Measurements from ENCODE around the gene EHBP1L1. TPM values are rescaled to one million over a fixed set of nuclear protein-coding genes. Genes with fewer than 3 reads are reported as not detected.

Gene EHBP1L1
- total and polyA plus RNA-seq, 2 of the 13 experiments (the other 11 are each of a cell fraction or from before 2014, with no cell fraction given) = 8.3 to 10.6 TPM

DNA sequence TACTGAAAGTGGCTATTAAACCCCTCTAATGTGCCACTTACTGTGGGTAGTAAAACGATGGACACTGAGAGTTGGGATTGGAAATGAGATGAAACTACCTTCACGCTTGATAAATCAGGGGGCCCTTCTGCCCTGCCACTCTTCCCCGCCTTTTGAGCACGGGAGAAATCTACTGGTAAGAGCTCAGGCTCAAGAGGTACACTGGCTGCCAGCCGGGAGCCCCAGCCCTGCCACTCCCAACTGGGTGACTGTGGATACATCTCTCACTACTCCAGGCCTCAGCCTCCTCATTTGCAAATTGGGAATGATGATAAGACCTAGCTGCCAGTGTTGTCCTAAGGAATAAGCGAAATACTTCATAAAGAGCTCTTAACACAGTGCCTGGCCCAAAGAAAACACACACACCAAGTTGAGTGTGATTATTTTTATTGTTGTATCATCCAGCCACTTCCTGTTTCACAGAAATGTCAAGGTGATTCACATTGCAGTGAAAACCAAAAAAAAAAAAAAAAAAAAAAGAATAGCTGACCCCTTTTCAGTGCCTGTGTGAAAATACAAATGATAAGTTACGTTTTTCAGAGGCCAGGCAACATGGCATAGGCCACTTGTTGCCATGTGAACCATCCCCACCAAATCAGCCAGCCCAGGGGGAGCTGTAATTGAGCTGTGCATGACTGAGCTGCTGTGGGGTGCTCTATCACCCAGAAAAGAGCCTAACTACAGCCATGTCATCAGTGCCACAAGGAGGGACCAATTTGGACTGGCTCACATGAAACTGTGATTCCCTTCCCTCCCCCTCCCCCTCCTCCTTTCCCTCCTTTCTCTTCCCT is 10.0 kb upstream of the EHBP1L1 start (continued):
- TF ChIP-seq, protein P1, sequence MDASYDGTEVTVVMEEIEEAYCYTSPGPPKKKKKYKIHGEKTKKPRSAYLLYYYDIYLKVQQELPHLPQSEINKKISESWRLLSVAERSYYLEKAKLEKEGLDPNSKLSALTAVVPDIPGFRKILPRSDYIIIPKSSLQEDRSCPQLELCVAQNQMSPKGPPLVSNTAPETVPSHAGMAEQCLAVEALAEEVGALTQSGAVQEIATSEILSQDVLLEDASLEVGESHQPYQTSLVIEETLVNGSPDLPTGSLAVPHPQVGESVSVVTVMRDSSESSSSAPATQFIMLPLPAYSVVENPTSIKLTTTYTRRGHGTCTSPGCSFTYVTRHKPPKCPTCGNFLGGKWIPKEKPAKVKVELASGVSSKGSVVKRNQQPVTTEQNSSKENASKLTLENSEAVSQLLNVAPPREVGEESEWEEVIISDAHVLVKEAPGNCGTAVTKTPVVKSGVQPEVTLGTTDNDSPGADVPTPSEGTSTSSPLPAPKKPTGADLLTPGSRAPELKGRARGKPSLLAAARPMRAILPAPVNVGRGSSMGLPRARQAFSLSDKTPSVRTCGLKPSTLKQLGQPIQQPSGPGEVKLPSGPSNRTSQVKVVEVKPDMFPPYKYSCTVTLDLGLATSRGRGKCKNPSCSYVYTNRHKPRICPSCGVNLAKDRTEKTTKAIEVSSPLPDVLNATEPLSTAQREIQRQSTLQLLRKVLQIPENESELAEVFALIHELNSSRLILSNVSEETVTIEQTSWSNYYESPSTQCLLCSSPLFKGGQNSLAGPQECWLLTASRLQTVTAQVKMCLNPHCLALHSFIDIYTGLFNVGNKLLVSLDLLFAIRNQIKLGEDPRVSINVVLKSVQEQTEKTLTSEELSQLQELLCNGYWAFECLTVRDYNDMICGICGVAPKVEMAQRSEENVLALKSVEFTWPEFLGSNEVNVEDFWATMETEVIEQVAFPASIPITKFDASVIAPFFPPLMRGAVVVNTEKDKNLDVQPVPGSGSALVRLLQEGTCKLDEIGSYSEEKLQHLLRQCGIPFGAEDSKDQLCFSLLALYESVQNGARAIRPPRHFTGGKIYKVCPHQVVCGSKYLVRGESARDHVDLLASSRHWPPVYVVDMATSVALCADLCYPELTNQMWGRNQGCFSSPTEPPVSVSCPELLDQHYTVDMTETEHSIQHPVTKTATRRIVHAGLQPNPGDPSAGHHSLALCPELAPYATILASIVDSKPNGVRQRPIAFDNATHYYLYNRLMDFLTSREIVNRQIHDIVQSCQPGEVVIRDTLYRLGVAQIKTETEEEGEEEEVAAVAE (CRISPR knock-in tag; IDR thresholded peaks at IDR 0.05; ENCODE audit: borderline replicate concordance) = no peak

DNA sequence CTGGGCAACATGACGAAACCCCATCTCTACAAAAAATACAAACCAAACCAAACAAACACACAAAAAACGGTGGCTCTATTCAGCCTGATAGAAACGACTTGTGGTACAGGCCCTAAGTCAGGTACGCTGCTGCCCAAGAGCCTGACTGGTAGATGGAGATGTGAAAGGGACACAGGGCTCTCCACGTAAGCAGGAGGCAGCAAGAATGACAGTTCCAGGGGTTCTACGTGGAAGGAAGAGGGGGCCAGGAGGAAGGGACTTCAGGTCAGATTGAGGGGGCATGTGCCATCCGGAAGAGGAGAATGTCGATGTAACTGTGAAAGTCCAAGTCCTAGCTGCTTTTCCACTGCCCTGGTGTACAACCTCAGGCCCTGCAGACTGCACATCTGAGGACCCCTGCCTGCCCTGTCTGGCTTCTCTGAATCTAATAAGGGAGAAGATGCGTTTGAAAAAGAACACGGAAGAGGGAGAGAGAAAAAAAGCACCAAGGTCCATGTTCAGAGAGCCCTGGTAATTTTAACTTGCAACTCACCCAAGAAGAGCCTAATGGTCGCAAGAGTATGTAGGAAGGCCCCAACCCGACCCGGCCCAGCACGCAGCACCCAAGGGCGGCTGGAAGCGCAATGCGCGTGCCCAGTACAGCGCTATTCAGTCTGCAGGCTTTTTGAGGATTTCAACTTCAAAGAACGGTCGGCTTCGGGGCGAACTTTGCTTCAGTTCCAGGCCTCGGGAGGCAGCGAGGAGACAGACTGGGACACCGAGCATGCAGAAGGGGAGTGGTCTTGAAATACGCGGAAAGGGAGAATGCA is 6.5 kb upstream of the EHBP1L1 start:
- H3K9ac ChIP-seq (ENCODE audit: insufficient read depth, low read depth, low read length) = peak overlapping the region; percentile 88
- no peak overlapping the region for H2AFZ ChIP-seq (ENCODE audit: low read length)
- FAIRE-seq (peak; percentile 23), ATAC-seq (peak; percentile 58), DNase-seq (ENCODE audit: low spot score) (no peak)
- CTCF ChIA-PET (ENCODE audit: low intra/inter-chr PET ratio, low total read pairs) = interaction anchor here (1.0 to 1.3 kb wide), 2 partner anchors 18 to 28 kb away, joined by 4 to 5 read pairs; no protein-coding TSS in a partner anchor
- H3K4me1 ChIP-seq (ENCODE audit: insufficient read depth, low read length) = peaks cover 35% of the 10 kb centered on the region
- intact Hi-C loops (cut with micrococcal nuclease; ENCODE audit: unreplicated experiment) (no loop called here), in situ Hi-C loops (cut with HindIII; ENCODE audit: extremely low pct_ligation_motif_present, low pct_unique_long_range_greater_than_20kb) (no loop called here)
- peak overlapping the region; percentile 57 to 99 (median 95) for H3K4me3 ChIP-seq (replicated peaks in 1 of 3; ENCODE audit: insufficient read depth in 1 of 3, low read depth in 2 of 3, low read length in 3 of 3)
- WGBS (ENCODE audit: low lambda C conversion rate) = 2% methylated on average over 28 of the region's 28 CpGs
- H3K4me2 ChIP-seq (ENCODE audit: low read depth, low read length) = peak overlapping the region; percentile 97
- POLR2A ChIA-PET = interaction anchor here (0.7 to 2.5 kb wide), 16 partner anchors 10 to 447 kb away, joined by 3 to 34 read pairs (median 6); partner anchors contain the start of genes FAU, LTBP3, MALAT1 and MRPL49
- no peaks in the 10 kb centered on the region for H3K9me3 ChIP-seq (ENCODE audit: low read length)
- H4K20me1 ChIP-seq (ENCODE audit: insufficient read depth, low read length) = no peaks in the 10 kb centered on the region; the same call in 1 of the 2 replicates
- H3K36me3 ChIP-seq (replicated peaks in 1 of 2; ENCODE audit: control insufficient read depth in 1 of 2, insufficient read depth in 2 of 2, low read length in 2 of 2) = peaks cover 3 to 5% of the 10 kb centered on the region in 2 experiments; a peak in 2 of 5 replicates
- peak overlapping the region; percentile 85 for H3K27ac ChIP-seq (ENCODE audit: extremely low read length, insufficient read depth, low read length)
- no TSS peak for BruUV-seq (replicated peaks)
- peaks cover 23% of the 10 kb centered on the region for H3K79me2 ChIP-seq (ENCODE audit: insufficient read depth, low read length)
- no peaks in the 10 kb centered on the region; a peak in 1 of 5 replicates for H3K27me3 ChIP-seq (ENCODE audit: control insufficient read depth in 1 of 2, insufficient read depth in 2 of 2, low read length in 2 of 2)
- TF ChIP-seq, protein P2, sequence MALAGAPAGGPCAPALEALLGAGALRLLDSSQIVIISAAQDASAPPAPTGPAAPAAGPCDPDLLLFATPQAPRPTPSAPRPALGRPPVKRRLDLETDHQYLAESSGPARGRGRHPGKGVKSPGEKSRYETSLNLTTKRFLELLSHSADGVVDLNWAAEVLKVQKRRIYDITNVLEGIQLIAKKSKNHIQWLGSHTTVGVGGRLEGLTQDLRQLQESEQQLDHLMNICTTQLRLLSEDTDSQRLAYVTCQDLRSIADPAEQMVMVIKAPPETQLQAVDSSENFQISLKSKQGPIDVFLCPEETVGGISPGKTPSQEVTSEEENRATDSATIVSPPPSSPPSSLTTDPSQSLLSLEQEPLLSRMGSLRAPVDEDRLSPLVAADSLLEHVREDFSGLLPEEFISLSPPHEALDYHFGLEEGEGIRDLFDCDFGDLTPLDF (CRISPR knock-in tag; IDR thresholded peaks at IDR 0.05) = no peak
- peak; percentile 64; the same call in 1 of the 2 replicates for TF ChIP-seq ZC3H13 (CRISPR knock-in tag; IDR thresholded peaks at IDR 0.05)
- TF ChIP-seq, protein P3, sequence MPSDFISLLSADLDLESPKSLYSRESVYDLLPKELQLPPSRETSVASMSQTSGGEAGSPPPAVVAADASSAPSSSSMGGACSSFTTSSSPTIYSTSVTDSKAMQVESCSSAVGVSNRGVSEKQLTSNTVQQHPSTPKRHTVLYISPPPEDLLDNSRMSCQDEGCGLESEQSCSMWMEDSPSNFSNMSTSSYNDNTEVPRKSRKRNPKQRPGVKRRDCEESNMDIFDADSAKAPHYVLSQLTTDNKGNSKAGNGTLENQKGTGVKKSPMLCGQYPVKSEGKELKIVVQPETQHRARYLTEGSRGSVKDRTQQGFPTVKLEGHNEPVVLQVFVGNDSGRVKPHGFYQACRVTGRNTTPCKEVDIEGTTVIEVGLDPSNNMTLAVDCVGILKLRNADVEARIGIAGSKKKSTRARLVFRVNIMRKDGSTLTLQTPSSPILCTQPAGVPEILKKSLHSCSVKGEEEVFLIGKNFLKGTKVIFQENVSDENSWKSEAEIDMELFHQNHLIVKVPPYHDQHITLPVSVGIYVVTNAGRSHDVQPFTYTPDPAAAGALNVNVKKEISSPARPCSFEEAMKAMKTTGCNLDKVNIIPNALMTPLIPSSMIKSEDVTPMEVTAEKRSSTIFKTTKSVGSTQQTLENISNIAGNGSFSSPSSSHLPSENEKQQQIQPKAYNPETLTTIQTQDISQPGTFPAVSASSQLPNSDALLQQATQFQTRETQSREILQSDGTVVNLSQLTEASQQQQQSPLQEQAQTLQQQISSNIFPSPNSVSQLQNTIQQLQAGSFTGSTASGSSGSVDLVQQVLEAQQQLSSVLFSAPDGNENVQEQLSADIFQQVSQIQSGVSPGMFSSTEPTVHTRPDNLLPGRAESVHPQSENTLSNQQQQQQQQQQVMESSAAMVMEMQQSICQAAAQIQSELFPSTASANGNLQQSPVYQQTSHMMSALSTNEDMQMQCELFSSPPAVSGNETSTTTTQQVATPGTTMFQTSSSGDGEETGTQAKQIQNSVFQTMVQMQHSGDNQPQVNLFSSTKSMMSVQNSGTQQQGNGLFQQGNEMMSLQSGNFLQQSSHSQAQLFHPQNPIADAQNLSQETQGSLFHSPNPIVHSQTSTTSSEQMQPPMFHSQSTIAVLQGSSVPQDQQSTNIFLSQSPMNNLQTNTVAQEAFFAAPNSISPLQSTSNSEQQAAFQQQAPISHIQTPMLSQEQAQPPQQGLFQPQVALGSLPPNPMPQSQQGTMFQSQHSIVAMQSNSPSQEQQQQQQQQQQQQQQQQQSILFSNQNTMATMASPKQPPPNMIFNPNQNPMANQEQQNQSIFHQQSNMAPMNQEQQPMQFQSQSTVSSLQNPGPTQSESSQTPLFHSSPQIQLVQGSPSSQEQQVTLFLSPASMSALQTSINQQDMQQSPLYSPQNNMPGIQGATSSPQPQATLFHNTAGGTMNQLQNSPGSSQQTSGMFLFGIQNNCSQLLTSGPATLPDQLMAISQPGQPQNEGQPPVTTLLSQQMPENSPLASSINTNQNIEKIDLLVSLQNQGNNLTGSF (CRISPR knock-in tag; IDR thresholded peaks at IDR 0.05) = 0 out of 2 replicates have a peak, but pooled peaks have one; percentile 29
- TF ChIP-seq ZNF773 (CRISPR knock-in tag; IDR thresholded peaks at IDR 0.05; ENCODE audit: borderline replicate concordance) = 0 out of 2 replicates have a peak, but pooled peaks have one; percentile 57
- TF ChIP-seq ZNF33B (CRISPR knock-in tag; IDR thresholded peaks at IDR 0.05) = 0 out of 2 replicates have a peak, but pooled peaks have one; percentile 19
- TF ChIP-seq HNRNPK (IDR thresholded peaks at IDR 0.05; ENCODE audit: low read depth, low read length, poor library complexity, severe bottlenecking) = no peak

All from HepG2 (cell line).